WTC11 (cell line): ENCODE data around the gene STX18. TPM values are rescaled to one million over a fixed set of nuclear protein-coding genes. Genes with fewer than 3 reads are reported as not detected.

ENCODE experiments used
- ATAC-seq: fragments of 200-7000 bp; cut with Tn5 transposase; 2 replicates; pipeline ENCODE4 v1.10.0; 2021; ENCODE audit warnings: mild to moderate bottlenecking, moderate library complexity
- CTCF ChIA-PET: fragments of 300-600 bp; sonication (Branson Sonifier 250); formaldehyde crosslinking; loops from one replicate; lab custom pipeline; 2021; ENCODE audit warnings: antibody characterized with exemption; lab: Charles Lee
- POLR2A ChIA-PET: fragments of 350-600 bp; sonication (Branson Sonifier 250); formaldehyde crosslinking; loops from one replicate; lab custom pipeline; 2021; ENCODE audit warnings: antibody characterized with exemption; lab: Charles Lee
- DNase-seq: peaks from one replicate; pipeline ENCODE4 v3.0.0; 2021; ENCODE audit warnings: low spot score
- H3K27ac Mint-ChIP-seq: 2 replicates; pipeline ENCODE4 v1.8.0; 2021; ENCODE audit warnings: mixed read lengths
- H3K27me3 Mint-ChIP-seq: 2 replicates; pipeline ENCODE4 v1.8.0; 2021; ENCODE audit warnings: low read depth, mild to moderate bottlenecking, moderate library complexity, mixed read lengths
- H3K36me3 Mint-ChIP-seq: 2 replicates; pipeline ENCODE4 v1.8.0; 2021; ENCODE audit warnings: mixed read lengths
- H3K4me1 Mint-ChIP-seq: 2 replicates; pipeline ENCODE4 v1.8.0; 2022; ENCODE audit warnings: mixed read lengths
- H3K4me3 Mint-ChIP-seq: 2 replicates; pipeline ENCODE4 v1.8.0; 2021; ENCODE audit warnings: mild to moderate bottlenecking, moderate library complexity, mixed read lengths
- H3K9me3 Mint-ChIP-seq: 2 replicates; pipeline ENCODE4 v1.8.0; 2021; ENCODE audit warnings: mixed read lengths
- CBFB ChIP-seq: sonication (generic); formaldehyde crosslinking; IDR thresholded peaks from 2 replicates; pipeline ENCODE4 v1.8.1; 2022; ENCODE audit warnings: mild to moderate bottlenecking, low read depth, missing genetic modification reagents
- ESRRA ChIP-seq: sonication (generic); formaldehyde crosslinking; IDR thresholded peaks from 2 replicates; pipeline ENCODE4 v1.8.1; 2022; ENCODE audit warnings: mild to moderate bottlenecking, missing genetic modification reagents, borderline replicate concordance
- FOXP1 ChIP-seq: sonication (generic); formaldehyde crosslinking; IDR thresholded peaks from 2 replicates; pipeline ENCODE4 v1.8.0; 2022; ENCODE audit warnings: missing genetic modification reagents, mild to moderate bottlenecking, moderate library complexity, borderline replicate concordance
- GABPB1 ChIP-seq: sonication (generic); formaldehyde crosslinking; IDR thresholded peaks from 2 replicates; pipeline ENCODE4 v1.8.1; 2023; ENCODE audit warnings: mild to moderate bottlenecking, missing genetic modification reagents
- HMGA2 ChIP-seq: fragments of 250-450 bp; sonication (Bioruptor Pico); IDR thresholded peaks from 2 replicates; pipeline ENCODE4 v1.4.0; 2021; ENCODE audit warnings: mild to moderate bottlenecking, moderate library complexity
- KAT7 ChIP-seq: sonication (generic); formaldehyde crosslinking; IDR thresholded peaks from 2 replicates; pipeline ENCODE4 v1.8.1; 2023; ENCODE audit warnings: missing genetic modification reagents, mild to moderate bottlenecking, borderline replicate concordance
- NFATC4 ChIP-seq: fragments of 250-450 bp; sonication (Bioruptor Pico); IDR thresholded peaks from 2 replicates; pipeline ENCODE4 v1.9.0; 2021; ENCODE audit warnings: mild to moderate bottlenecking
- NR3C1 ChIP-seq: sonication (generic); formaldehyde crosslinking; conservative IDR thresholded peaks from 2 replicates; pipeline ENCODE4 v1.8.1; 2023; ENCODE audit warnings: low read depth, mild to moderate bottlenecking, missing genetic modification reagents
- OVOL2 ChIP-seq: fragments of 250-450 bp; sonication (Bioruptor Pico); IDR thresholded peaks from 2 replicates; pipeline ENCODE4 v1.9.0; 2021; ENCODE audit warnings: mild to moderate bottlenecking, borderline replicate concordance
- PRRX2 ChIP-seq: fragments of 250-450 bp; sonication (Bioruptor Pico); IDR thresholded peaks from 2 replicates; pipeline ENCODE4 v1.8.0; 2021; ENCODE audit warnings: mild to moderate bottlenecking
- SMAD4 ChIP-seq: sonication (generic); formaldehyde crosslinking; IDR thresholded peaks from 2 replicates; pipeline ENCODE4 v1.8.0; 2022; ENCODE audit warnings: mild to moderate bottlenecking, missing genetic modification reagents
- ZNF138 ChIP-seq: sonication (generic); formaldehyde crosslinking; conservative IDR thresholded peaks from 2 replicates; pipeline ENCODE4 v1.8.1; 2022; ENCODE audit warnings: mild to moderate bottlenecking, moderate library complexity, missing genetic modification reagents
- ZNF416 ChIP-seq: fragments of 250-450 bp; sonication (Bioruptor Pico); IDR thresholded peaks from 2 replicates; pipeline ENCODE4 v1.9.0; 2021; ENCODE audit warnings: mild to moderate bottlenecking, inconsistent platforms
- ZNF671 ChIP-seq: fragments of 250-450 bp; sonication (Bioruptor Pico); IDR thresholded peaks from 2 replicates; pipeline ENCODE4 v1.8.0; 2021; ENCODE audit warnings: mild to moderate bottlenecking
- total RNA-seq: library from RNA; stranded (reverse); gene quantifications from 3 replicates; pipeline ENCODE4 v1.2.3, GENCODE V29; 2021
- TF ChIP-seq, protein P1 (sequence below): fragments of 250-450 bp; sonication (Bioruptor Pico); IDR thresholded peaks from 2 replicates; pipeline ENCODE4 v1.9.0; 2021; ENCODE audit warnings: mild to moderate bottlenecking, borderline replicate concordance
- TF ChIP-seq, protein P2 (sequence below): sonication (generic); formaldehyde crosslinking; IDR thresholded peaks from 2 replicates; pipeline ENCODE4 v1.8.1; 2022; ENCODE audit warnings: low read depth, missing genetic modification reagents, borderline replicate concordance
- TF ChIP-seq, protein P3 (sequence below): sonication (generic); formaldehyde crosslinking; IDR thresholded peaks from 2 replicates; pipeline ENCODE4 v1.8.1; 2023; ENCODE audit warnings: mild to moderate bottlenecking, missing genetic modification reagents
- TF ChIP-seq, protein P4 (sequence below): sonication (generic); formaldehyde crosslinking; IDR thresholded peaks from 2 replicates; pipeline ENCODE4 v1.8.1; 2023; ENCODE audit warnings: mild to moderate bottlenecking, missing genetic modification reagents, moderate library complexity
- TF ChIP-seq, protein P5 (sequence below): sonication (generic); formaldehyde crosslinking; IDR thresholded peaks from 2 replicates; pipeline ENCODE4 v1.8.0; 2022; ENCODE audit warnings: mild to moderate bottlenecking, missing genetic modification reagents

The STX18 gene
- total RNA-seq, 1 experiment from 2014 or later = 16.9 TPM

DNA sequence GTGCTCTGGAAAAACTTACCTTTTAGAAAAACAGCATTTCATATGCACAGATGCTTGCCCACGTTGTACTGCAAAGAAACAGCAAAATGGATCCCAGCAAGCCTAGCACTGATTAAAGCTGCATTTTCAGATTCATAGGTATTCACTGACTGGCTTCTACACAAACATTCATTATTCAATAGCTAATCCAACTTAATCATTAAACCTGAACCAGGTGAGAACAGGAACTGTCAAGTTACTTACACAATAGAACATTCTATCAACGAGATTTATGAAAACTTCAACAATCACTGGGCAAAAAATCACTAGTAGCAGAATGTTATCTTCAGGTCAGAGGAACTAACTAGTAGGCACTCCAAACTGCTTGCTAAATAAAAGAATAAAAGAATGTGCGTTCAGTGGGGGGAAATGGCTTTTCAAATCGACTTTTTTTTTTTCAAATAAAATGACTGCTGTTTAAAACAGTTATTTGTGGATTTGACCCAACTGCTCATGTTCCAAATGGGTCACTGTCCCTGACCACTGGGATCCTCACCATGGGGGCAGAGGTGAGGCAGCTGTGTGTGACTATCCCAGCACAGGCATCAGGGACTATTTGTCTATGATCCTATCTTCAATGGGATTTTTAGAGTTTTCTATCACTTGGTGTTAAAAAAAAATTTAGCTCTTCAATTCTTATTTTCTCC, 42.3 kb downstream of the STX18 start:
- Mint-ChIP-seq H3K9me3 (no peaks in the 10 kb centered on the region), H3K27ac (no peak overlapping the region), H3K4me1 (peaks cover 21% of the 10 kb centered on the region), H3K27me3 (peaks cover 16% of the 10 kb centered on the region), H3K36me3 (no peaks in the 10 kb centered on the region), H3K4me3 (no peak overlapping the region)
- ChIA-PET POLR2A (no interaction called here), CTCF (interaction anchor here (1.3 kb wide), 1 partner anchor 11 kb away, joined by 3 read pairs; no protein-coding TSS in a partner anchor)
- ATAC-seq (no peak), DNase-seq (no peak)
- no peak for TF ChIP-seq GABPB1 (CRISPR knock-in tag)
- TF ChIP-seq ZNF671 (CRISPR knock-in tag) = no peak
- TF ChIP-seq ESRRA (CRISPR knock-in tag) = no peak
- no peak for TF ChIP-seq HMGA2
- TF ChIP-seq, protein P1, sequence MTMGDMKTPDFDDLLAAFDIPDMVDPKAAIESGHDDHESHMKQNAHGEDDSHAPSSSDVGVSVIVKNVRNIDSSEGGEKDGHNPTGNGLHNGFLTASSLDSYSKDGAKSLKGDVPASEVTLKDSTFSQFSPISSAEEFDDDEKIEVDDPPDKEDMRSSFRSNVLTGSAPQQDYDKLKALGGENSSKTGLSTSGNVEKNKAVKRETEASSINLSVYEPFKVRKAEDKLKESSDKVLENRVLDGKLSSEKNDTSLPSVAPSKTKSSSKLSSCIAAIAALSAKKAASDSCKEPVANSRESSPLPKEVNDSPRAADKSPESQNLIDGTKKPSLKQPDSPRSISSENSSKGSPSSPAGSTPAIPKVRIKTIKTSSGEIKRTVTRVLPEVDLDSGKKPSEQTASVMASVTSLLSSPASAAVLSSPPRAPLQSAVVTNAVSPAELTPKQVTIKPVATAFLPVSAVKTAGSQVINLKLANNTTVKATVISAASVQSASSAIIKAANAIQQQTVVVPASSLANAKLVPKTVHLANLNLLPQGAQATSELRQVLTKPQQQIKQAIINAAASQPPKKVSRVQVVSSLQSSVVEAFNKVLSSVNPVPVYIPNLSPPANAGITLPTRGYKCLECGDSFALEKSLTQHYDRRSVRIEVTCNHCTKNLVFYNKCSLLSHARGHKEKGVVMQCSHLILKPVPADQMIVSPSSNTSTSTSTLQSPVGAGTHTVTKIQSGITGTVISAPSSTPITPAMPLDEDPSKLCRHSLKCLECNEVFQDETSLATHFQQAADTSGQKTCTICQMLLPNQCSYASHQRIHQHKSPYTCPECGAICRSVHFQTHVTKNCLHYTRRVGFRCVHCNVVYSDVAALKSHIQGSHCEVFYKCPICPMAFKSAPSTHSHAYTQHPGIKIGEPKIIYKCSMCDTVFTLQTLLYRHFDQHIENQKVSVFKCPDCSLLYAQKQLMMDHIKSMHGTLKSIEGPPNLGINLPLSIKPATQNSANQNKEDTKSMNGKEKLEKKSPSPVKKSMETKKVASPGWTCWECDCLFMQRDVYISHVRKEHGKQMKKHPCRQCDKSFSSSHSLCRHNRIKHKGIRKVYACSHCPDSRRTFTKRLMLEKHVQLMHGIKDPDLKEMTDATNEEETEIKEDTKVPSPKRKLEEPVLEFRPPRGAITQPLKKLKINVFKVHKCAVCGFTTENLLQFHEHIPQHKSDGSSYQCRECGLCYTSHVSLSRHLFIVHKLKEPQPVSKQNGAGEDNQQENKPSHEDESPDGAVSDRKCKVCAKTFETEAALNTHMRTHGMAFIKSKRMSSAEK (CRISPR knock-in tag) = no peak
- TF ChIP-seq ZNF416 (CRISPR knock-in tag) = no peak
- TF ChIP-seq CBFB (CRISPR knock-in tag) = no peak
- TF ChIP-seq ZNF138 (CRISPR knock-in tag) = no peak
- no peak for TF ChIP-seq NR3C1
- TF ChIP-seq, protein P2, sequence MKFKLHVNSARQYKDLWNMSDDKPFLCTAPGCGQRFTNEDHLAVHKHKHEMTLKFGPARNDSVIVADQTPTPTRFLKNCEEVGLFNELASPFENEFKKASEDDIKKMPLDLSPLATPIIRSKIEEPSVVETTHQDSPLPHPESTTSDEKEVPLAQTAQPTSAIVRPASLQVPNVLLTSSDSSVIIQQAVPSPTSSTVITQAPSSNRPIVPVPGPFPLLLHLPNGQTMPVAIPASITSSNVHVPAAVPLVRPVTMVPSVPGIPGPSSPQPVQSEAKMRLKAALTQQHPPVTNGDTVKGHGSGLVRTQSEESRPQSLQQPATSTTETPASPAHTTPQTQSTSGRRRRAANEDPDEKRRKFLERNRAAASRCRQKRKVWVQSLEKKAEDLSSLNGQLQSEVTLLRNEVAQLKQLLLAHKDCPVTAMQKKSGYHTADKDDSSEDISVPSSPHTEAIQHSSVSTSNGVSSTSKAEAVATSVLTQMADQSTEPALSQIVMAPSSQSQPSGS (CRISPR knock-in tag) = no peak
- no peak for TF ChIP-seq FOXP1 (CRISPR knock-in tag)
- TF ChIP-seq NFATC4 (CRISPR knock-in tag) = no peak
- TF ChIP-seq, protein P3, sequence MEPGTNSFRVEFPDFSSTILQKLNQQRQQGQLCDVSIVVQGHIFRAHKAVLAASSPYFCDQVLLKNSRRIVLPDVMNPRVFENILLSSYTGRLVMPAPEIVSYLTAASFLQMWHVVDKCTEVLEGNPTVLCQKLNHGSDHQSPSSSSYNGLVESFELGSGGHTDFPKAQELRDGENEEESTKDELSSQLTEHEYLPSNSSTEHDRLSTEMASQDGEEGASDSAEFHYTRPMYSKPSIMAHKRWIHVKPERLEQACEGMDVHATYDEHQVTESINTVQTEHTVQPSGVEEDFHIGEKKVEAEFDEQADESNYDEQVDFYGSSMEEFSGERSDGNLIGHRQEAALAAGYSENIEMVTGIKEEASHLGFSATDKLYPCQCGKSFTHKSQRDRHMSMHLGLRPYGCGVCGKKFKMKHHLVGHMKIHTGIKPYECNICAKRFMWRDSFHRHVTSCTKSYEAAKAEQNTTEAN (CRISPR knock-in tag) = no peak
- TF ChIP-seq OVOL2 (CRISPR knock-in tag) = no peak
- no peak for TF ChIP-seq SMAD4

DNA sequence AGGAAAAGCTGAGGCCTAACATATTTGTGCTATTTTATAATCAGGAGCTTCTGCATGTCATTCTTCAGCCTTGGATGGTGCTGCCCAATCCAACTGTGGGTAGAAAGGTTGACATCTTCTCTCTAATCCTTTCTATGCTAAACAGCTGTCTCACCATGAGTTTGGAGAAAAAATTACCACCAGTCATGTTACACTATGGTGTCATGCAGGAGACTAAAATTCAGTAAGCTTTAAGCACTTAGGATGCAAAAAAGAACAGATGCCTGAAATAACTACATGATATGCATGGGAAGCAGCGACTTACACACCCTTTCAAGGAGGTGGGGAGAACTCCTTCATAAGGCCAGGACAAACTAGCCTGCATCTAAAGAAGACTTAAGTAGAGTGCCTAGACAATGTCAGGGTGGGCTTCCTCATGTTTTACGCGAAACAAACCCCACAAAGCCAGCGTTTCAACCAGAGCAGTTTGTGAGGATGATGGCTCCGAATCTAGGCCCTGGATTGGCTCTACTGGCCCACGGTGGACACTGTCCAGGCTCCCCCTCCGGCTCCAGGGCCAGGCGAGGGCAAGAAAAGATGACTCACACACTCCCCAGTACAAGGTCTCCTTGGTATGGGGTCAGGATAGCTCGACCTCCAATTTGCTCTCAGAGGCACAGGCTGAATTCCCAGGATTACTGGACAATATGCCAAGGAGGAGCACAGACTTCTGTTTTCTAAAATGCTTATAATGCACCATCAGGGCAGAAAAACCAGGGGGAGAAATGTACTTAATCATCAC, 45.1 kb downstream of the STX18 start:
- H3K9me3 Mint-ChIP-seq = no peaks in the 10 kb centered on the region
- POLR2A ChIA-PET = no interaction called here
- CTCF ChIA-PET = interaction anchor here (0.8 to 1.6 kb wide), 3 partner anchors 9 to 23 kb away, joined by 4 to 7 read pairs (median 5); no protein-coding TSS in a partner anchor
- H3K36me3 Mint-ChIP-seq = no peaks in the 10 kb centered on the region
- DNase-seq (no peak), ATAC-seq (no peak)
- H3K4me1 Mint-ChIP-seq = peaks cover 17% of the 10 kb centered on the region
- no peak overlapping the region for H3K27ac Mint-ChIP-seq
- peaks cover 4% of the 10 kb centered on the region; the same call in 1 of the 2 replicates for H3K27me3 Mint-ChIP-seq
- H3K4me3 Mint-ChIP-seq = no peak overlapping the region
- TF ChIP-seq, protein P2 (CRISPR knock-in tag) = no peak
- TF ChIP-seq, protein P4, sequence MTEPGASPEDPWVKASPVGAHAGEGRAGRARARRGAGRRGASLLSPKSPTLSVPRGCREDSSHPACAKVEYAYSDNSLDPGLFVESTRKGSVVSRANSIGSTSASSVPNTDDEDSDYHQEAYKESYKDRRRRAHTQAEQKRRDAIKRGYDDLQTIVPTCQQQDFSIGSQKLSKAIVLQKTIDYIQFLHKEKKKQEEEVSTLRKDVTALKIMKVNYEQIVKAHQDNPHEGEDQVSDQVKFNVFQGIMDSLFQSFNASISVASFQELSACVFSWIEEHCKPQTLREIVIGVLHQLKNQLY (CRISPR knock-in tag) = no peak
- TF ChIP-seq PRRX2 (CRISPR knock-in tag) = no peak
- no peak for TF ChIP-seq KAT7 (CRISPR knock-in tag)
- TF ChIP-seq, protein P1 (CRISPR knock-in tag) = no peak
- TF ChIP-seq, protein P5, sequence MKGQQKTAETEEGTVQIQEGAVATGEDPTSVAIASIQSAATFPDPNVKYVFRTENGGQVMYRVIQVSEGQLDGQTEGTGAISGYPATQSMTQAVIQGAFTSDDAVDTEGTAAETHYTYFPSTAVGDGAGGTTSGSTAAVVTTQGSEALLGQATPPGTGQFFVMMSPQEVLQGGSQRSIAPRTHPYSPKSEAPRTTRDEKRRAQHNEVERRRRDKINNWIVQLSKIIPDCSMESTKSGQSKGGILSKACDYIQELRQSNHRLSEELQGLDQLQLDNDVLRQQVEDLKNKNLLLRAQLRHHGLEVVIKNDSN (CRISPR knock-in tag) = no peak
